ENCODE results near the gene LRP11.
"Not testable (repeated sequence)": the region's sequence is repeated elsewhere in the genome, so short reads cannot be mapped to it uniquely, and the experiment has no call there.

The LRP11 gene

GRCh38 chr6:149876241-149876933 is 12.2 kb upstream of the LRP11 start:
- DNase-seq (ENCODE audit: extremely low spot score, insufficient read length, low read depth) (no peak), FAIRE-seq (no peak)

DNA sequence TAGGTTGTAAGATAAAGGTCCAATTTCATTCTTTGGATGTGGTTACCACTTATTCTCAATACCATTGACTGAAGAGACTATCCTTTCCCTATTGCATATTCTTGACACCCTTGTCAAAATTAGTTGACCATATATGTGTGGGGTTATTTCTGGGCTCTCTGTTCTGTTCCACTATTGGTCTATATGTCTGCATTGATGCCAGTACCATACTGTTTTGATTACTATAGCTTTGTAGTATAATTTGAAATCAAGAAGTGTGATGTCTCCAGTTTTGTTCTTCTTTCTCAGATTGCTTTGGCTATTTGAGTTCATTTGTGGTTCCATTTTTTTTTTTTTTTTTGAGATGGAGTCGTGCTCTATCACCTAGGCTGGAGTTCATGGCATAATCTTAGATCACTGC is 8.1 kb upstream of the LRP11 start:
- no peak for FAIRE-seq
- DNase-seq (ENCODE audit: extremely low spot score, insufficient read length, low read depth) = no peak

GRCh38 chr6:149871182-149871581 is 7.0 kb upstream of the LRP11 start:
- no peak for DNase-seq (ENCODE audit: extremely low spot score, insufficient read length, low read depth)
- no peak for FAIRE-seq

- DNase-seq (ENCODE audit: extremely low spot score, insufficient read length, low read depth) (no peak), FAIRE-seq (no peak)
These were observed 5.2 kb upstream of the LRP11 start for GRCh38 chr6:149869275-149869892.

DNA sequence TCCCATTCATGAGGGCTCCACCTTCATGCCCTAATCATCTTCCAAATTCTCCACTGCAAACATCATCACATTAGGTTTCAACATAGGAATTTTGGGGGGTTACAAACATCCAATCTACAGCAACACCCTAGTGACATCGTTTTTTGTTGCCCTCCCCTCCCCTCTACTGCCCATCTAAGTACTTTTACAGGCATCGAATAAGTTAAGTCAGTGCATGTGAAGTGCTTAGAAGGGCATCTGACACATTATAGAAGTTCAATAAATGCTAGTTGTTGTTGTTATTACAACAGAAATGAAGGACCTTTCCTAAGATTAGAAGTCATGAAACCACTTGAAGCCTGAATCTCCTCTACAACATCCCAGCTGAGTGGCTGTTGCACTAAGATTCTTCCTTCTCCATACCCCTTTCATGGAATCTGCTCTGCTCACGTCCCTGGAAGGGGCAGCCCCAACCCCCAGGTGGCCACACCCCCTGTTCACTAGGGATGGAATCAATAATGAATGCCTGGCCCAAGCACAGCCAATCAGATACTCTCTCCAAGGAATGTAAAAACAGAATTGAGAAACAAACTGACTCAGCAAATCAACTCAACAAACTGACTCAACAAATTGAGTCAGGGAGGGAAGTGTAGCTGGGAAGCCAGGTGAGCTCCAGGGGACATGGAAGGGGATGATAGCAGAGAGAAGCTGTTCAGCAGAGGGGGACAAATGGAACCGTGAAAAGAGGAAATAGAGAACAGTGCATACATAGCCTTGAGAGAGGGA is 3.9 kb upstream of the LRP11 start:
- no peak for FAIRE-seq
- no peak for DNase-seq (ENCODE audit: extremely low spot score, insufficient read length, low read depth)

- FAIRE-seq = no peak
- peak; percentile 9 for DNase-seq (ENCODE audit: extremely low spot score, insufficient read length, low read depth)
These were observed 698 bp upstream of the LRP11 start for GRCh38 chr6:149864578-149865535.

DNA sequence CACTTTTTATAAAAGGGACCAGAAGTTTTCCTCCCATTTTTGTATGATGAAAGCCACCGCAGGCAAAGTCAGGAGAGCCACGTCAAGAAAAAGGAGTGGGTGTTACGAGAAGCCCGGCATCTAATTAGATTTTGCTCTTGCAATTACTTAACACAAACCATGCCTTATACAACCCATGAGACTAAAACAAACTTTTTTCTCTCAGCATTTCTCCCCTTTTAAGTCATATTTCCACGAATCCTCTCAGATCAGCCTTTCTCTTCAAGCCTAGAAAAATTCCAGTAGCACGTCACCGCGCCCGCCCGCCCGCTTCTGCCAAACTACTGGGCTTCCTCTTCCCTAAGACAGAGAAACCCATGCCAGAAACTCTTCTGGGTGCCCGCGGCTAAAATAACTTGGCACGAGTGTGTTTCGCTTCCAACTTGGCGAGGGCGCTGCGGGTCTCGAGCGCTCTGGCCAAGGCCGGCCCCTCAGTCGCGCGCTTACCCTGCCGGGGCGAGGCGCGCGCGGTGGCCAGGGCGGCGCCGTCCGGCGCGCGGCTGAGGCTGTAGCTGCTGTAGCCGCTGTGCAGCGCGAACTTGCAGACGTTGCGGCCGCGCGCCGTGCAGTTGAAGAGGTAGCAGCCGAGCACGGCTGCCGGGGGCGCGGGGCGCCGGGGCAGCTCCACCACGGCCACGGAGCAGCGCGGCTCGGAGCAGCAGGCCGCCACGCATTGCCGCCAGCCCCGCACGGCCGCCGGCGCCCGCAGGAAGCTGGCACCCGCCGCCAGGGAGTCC is 1.0 kb downstream of the LRP11 start:
- DNase-seq (ENCODE audit: extremely low spot score, insufficient read length, low read depth) (no peak), FAIRE-seq (no peak)

DNA sequence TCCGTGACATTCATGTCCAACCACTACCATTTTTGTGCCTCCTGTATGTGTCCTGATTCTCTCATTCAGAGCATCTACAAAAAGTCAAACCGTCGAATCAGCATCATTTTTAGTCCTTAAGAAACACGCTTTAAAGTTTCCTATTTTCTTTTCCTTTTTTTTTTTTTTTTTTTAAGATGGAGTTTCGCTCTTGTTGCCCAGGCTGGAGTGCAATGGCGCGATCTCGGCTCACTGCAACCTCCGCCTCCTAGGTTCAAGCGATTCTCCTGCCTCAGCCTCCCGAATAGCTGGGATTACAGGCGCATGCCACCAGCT is 1.8 kb downstream of the LRP11 start:
- not testable (repeated sequence) for DNase-seq (ENCODE audit: extremely low spot score, insufficient read length, low read depth); FAIRE-seq

- DNase-seq (ENCODE audit: extremely low spot score, insufficient read length, low read depth) = no peak
- FAIRE-seq = no peak
These were observed 2.3 kb downstream of the LRP11 start for GRCh38 chr6:149861603-149862423.

- FAIRE-seq = no peak
- no peak for DNase-seq (ENCODE audit: extremely low spot score, insufficient read length, low read depth)
These were observed 3.1 kb downstream of the LRP11 start for GRCh38 chr6:149860834-149861602.

DNA sequence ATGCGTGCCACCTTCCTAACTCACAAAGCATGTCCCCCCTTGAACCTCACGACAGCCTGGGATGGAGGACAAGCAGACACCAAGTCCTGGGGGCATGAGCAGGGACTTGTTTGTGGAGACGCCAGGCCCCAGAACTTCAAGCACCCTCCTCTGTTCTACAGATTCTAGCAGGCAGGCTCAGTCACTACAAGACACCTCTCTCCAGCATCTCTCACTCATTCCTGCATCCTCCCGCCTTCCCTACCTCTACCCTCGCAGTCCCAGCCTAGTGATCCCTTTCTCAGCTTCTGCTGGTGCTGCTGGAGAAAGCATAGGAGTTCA is 3.7 kb downstream of the LRP11 start:
- DNase-seq (ENCODE audit: extremely low spot score, insufficient read length, low read depth) (no peak), FAIRE-seq (no peak)

- DNase-seq (ENCODE audit: extremely low spot score, insufficient read length, low read depth) = no peak
- no peak for FAIRE-seq
These were observed 4.2 kb downstream of the LRP11 start for GRCh38 chr6:149859938-149860337.

- DNase-seq (ENCODE audit: extremely low spot score, insufficient read length, low read depth) (no peak), FAIRE-seq (no peak)
These were observed 4.8 kb downstream of the LRP11 start for GRCh38 chr6:149859368-149859767.

GRCh38 chr6:149857541-149857940 is 6.6 kb downstream of the LRP11 start:
- no peak for DNase-seq (ENCODE audit: extremely low spot score, insufficient read length, low read depth)
- FAIRE-seq = no peak

DNA sequence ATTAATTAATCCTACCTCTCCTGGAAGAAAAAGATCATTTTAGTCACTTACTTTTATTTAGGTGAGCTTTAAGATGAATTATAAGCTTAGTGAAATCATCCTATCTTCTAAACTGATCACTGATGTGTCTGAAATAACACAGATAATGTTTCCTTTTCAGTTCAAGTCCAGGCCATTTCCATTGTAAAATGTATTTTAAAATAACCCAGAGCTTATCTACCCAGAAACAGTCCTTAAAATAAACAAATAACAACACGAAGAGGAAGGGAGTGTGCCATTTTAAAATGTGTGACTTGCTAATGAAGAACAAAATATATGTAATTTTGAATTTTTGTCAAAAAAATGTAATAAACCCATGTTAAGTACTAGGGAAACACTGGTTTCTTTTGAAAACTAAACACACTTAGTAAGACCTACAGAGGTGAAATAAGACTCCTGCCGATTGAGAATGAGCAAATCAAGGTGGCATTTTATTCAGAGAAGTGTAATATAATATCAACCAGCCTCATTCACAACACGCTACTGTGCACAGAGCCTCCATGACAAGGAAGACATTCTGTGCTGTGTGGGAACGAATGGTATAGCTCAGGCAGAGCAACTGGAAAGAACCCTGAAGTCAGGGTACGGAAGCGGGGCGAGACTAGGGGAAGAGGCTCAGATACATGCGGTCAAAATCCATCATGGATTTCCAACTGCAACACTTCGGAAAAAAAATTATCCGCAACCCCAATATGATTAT is 7.7 kb downstream of the LRP11 start:
- no peak for FAIRE-seq
- DNase-seq (ENCODE audit: extremely low spot score, insufficient read length, low read depth) = no peak

DNA sequence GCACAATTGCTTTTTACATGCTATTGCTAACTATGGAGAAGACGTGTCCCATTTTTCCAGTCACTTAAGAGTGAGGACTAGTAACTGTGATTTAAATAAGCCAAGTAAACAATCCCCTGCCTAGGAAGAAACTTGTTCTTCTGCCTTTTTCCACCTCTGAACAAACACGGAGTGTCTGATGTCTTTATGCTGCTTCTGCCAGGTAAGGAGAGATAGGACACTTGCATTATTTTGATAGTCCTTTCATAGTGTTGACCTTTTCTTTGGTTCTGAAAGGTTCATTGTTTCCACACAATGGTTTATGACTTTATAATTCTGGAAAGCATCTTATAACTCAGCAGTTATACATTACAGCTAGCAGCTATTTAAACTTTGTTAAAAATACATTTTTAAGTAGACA is 8.4 kb downstream of the LRP11 start:
- FAIRE-seq (no peak), DNase-seq (ENCODE audit: extremely low spot score, insufficient read length, low read depth) (no peak)

DNA sequence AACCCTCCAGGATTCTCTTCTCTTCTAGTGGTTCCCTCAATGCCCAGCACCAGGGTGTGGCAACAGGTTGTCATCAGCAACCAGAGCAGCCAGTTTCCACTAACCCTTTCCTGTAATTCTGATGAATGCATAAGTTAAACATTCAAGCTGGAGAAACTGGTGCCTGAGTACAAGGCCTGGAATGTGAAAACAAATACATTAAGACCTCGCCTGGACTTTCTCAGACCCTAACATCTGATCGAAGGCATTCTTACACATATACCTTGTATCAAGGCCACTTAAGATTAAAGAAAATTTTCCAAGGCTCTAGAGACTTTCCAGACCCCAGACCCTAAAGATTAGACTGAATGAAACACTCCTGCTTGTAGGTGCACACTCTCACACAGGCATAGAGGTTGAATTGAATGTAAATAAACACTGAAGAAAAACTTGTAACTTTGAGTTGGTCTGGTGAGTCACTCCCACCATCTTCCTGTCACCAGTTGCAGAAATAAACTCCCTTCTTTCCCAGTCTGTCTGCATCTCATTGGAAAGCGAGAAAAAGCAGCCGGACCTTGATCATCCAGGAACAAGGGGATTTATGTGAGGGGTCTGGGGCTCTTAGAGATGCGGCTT is 9.0 kb downstream of the LRP11 start:
- no peak for DNase-seq (ENCODE audit: extremely low spot score, insufficient read length, low read depth)
- no peak for FAIRE-seq
